HG02885 (cell line): Measurements from ENCODE around the gene LEF1.
A peak's percentile ranks its signal among the peaks of the same experiment; 100 is the strongest.
"Not testable (repeated sequence)": the region's sequence is repeated elsewhere in the genome, so short reads cannot be mapped to it uniquely, and the experiment has no call there.

Source experiments
- ATAC-seq: cut with Tn5 transposase; IDR thresholded peaks from one replicate; pipeline ENCODE4 v1.9.1; 2021; ENCODE audit warnings: mild to moderate bottlenecking; ENCODE audit not compliant: unreplicated experiment, poor library complexity

LEF1 gene

DNA sequence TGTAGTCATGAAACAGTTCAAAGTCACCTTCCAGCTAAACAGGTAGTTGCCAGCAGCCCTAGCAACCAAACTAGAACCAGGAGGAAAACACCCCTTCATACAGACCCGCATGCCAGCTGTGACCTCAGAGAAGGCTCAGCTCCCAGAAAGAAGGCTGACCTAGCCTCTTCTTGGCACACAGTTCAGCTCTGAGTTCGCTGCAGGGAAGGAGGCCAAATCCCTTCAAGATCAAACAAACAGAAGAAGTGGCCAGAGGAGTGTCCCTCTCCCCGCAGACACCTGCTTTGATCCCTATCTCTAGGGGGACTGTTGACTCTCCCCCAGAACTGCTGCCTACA is 123.1 kb downstream of the LEF1 start:
- ATAC-seq, result no peak

DNA sequence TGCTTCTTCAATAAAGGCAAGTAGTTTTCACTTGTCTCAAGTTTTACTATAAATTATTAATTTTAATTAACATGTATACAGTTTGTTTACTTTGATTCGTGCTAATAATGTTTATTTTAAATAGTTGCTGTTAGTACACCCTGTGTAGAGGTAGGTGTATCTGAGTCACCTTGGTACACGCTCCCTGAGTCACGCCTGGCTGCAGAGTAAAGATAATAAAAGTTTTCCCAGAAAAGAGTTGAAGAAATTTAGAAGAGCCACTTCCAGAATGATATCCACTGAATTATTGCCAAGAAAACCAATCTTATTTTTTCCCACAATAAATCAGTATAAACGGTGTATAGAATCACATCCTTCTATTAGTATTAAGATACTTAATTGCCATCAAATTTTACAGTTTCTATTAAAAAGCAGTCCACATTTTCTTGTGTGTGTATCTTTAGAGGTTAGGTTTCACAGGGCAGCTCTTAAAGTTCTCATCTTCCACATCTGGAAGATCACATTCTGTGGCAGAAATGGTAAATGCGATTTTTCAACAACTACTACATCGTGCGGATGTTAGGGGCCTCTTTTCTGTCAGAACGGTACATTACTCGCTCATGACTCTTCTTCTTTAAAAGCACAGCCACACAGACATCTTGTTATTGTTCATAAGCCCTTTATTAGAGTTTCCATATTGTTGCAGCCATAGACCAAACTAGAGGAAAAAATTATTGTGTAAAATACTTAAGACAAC is 123.6 kb downstream of the LEF1 start:
- ATAC-seq, result no peak

DNA sequence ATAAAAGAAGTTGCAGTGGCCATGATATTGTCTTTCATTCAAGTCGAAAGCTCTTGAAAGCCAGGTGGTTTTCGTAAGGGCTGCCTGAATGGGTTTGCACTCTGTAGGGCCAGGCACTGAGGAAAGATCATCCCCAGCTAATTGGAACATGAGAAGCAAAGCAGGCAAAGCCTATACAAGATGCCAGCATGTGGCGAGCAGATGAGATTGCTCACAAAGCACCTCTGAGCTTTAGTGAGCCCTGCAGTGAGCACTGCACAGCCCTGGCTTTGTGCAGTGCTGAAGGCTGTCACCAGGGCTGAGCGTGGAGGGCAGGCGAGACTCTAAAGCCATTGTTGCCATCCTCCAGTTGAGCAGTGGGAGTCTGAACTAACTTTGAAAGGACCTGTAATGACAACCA is 125.2 kb downstream of the LEF1 start:
- ATAC-seq, result no peak

- no peak for ATAC-seq
Measured at GRCh38 chr4:108042927-108043326, 125.8 kb downstream of the LEF1 start.

DNA sequence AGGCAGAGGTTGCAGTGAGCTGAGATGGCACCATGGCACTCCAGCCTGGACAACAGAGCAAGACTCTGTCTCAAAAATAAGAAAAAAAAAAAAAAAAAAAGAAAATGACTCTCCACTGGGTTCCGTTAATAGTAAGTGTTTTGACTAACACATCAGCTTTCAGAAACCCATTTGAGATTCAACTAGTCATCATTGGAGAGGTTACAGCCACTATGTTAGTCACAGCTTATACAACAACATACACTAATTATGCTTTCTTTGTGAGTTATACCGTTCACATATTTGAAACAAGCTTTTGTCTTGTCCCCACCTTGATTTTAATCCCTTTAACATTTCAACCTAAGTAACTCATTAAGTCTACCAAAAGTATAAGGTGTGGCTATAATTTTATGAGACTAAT is 130.8 kb downstream of the LEF1 start:
- ATAC-seq, result no peak

- peak; percentile 88 for ATAC-seq
Measured at GRCh38 chr4:108036213-108036612, 132.5 kb downstream of the LEF1 start.

- ATAC-seq, result no peak
Measured at GRCh38 chr4:108035691-108036090, 133.0 kb downstream of the LEF1 start.

DNA sequence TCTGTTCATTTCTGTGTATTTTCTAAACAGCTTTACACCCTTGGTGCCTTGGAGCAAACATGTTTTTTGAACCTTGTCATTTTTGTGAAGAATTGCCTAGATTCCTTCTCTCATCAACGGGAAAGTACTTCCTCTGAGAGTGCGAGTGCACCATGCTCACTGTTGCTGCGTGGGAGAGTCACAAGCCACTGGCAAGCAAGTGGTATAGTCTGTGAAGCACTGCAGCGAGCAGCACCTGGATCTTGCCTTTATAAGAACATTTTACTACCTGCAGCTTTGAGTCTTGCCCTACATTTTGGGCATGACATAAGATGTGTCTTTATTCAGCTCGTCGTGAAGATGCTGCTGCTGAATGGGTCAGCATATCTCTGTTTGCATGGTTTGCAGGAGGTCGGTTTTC is 134.2 kb downstream of the LEF1 start:
- ATAC-seq, result no peak

DNA sequence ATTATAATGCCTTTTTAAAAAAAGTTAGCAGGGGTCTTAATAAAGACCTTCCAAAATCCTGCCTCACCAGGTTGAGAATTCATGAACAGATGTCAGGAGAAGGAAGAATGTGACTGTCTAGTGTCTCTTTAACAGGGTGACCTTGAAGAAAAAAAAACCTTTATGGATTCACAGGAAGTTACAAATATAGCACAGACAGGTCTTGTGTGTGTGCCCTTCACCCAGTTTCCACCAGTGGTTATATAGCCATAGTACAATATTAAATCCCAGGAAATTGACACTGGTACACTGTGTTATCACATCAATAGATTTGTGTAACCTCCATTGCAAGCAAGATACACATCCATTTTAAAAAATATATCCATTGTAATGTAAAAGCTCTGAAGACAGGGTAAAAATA is 135.4 kb downstream of the LEF1 start:
- no peak for ATAC-seq

DNA sequence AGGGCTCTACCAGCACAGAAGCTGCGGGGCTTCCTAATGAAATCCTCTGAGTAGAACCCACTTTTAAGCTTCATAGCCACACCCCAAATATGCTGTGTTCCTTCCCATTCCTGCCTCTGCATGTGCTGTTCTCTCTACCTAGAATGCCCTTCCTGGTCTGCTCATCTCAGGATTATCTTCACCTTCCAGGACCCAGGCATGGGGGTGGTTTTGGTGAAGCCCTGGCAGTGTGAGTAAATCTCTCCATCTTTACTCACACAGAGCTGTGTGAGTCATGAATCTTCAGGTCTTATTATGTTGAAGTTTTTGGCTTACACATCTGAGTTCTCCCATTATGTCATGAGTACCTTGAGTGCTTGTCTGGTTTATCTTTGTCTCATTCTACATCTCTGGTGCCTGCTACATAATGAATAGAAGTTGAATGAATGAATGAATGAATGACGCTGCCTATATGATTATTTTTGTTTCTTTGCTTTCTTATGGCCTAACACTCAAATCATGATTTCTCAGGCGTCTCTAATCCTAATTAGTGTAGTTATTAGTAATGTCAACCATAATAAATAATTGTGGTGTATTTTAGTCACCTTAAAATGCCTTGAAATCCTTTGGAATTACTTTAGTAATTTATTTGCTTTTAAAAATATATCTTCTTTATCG is 137.2 kb downstream of the LEF1 start:
- no peak for ATAC-seq

GRCh38 chr4:108030332-108030731 is 138.4 kb downstream of the LEF1 start:
- ATAC-seq, result peak; percentile 95

DNA sequence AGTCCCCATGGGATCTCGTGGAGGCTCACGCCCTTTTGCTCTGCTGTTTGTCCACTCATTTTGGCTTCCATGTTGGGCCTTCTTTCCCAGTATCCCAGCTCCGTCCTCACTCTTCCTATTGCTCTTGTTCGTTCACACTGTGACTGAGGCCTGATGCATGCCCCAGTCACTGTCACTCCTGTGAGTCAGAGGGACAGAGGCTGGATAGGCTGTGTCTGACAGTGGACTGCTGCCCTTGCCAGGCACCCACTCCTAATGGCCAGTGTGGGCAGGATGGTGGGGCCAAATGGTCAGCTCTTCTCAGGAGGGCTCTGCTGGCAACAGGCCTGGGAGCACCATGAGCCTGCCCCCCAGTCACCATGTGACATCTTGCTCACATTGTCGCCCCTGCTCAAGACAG is 139.0 kb downstream of the LEF1 start:
- no peak for ATAC-seq

- ATAC-seq, result peak; percentile 62
Measured at GRCh38 chr4:108029016-108029720, 139.6 kb downstream of the LEF1 start.

DNA sequence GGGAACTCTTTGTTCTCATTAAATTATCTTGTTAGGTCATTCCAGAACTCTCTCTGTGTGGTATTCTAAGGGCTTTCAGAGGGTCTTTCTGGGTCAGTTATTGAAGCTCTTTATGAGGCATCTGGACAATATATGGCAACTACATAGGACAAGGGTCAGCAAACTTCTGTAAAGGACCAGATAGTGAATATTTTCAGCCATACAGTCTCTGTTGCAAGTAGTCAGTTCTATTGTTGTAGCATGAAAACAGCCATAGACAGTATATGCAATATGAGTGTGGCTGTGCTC is 143.9 kb downstream of the LEF1 start:
- ATAC-seq, result no peak

DNA sequence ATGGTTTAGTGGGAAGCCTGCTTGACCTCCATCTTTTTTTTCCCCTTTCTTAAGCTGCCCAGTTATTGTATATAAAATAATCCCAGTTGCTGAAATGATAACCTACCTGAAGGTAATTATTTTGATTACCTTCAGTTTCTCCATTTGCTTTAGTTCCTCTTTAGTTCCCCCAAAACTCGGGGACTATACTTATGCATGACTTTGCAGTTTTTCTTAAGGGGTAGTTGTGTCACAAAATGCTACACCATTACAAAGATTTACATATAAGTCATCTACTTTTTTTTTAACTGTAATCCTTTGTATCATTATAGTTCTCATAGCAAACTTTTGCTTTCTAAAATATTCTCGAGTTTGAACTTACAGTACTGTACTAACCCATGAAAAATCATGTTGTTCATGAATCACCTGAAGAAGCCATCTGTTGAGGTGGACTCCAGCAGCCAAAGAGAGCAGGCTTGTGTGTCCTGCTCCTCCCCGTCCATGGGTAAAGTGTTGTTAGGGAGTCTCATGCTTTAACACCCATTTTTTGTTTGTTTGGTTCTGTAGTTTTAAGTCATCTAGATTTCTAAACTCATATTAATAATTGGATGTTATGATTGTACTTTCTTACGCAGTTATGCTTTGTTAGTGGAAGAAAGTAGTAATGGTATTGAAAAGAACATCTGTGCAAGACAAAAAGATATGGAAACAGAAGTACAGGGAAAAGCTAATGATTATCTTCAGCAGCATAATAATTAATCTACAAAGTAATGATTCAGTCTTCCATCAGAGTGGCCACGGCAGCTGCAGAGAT is 144.5 kb downstream of the LEF1 start:
- ATAC-seq, result no peak

GRCh38 chr4:108018884-108019187 is 149.9 kb downstream of the LEF1 start:
- ATAC-seq, result no peak

DNA sequence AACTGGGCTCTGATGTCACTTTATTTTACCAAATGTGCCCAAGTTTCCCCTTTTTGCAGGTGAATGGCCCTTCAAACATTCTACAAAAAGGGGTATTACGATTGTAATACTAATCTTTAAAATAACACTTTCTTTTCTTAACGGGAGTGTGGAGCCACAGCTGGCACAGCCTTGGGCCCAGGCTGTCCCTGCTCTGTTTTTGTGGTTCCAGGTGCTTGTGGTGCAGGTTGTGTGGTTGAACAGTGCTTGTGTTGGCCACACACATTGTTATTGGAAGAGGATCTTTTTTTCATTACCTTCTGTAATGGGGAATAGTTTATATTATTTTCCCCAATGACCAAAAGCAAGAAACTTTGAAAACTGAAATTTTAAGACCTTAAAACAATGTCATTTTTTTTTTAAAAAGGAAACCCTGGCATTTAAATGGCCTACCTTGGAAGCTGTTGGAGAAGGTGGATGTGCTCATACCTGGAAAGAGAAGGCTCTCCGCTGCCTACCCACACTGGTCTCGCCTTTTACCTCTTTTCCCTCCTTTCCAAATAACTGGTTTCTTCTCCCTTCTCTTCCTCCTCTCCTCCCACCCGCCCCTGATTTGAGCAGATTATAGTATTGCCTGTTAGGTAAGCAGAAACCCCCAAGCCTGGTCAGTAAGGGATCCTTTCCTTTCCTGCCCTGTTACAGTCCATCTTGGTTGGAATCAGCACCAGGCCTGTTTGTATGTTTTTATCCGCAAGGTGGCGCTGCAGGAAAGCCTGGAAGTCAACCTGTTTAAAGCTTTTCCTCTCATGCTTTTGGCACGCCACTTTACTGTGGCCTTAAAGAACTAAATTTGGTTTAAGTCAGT is 150.5 kb downstream of the LEF1 start:
- ATAC-seq, result peak; percentile 91

- ATAC-seq, result no peak
Measured at GRCh38 chr4:108013955-108014354, 154.8 kb downstream of the LEF1 start.

DNA sequence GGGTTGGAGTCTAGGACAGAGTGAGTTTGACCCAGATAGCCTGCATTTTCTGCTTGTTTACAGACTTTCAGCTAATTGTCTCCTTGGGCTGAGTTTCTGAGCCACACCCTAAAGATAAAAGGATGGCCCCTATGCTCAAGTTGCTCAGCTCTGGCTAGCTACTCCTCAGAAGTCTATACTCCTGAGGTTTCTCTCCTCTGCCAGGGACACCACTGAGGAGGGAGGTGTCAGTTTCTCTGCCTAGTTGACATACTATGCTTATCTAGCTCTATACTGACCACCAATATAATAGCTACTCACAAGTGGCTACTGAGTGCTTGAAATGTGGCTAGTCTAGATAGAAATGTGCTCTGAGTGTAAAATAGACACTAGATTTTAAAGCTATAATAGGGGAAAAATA is 155.4 kb downstream of the LEF1 start:
- ATAC-seq, result no peak

DNA sequence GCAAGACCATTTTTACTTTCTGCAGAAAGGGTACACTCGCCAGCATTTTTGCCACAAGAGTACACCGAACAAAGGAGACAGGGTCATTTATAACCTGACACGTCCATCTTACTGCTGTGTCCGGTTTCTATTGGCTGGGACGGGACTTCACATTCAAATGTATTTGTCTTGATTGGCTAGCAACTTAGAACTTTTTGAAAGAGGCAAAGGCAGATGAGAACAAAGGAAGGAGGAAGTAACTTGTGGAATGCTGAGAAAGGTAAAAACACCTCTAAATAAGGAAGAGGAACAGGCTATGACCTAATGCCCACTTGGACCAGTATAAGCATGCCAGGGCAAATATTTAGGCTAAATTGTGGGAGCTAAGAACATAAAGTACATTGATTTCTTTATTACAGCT is 156.3 kb downstream of the LEF1 start:
- not testable (repeated sequence) for ATAC-seq
